Right atrium auricular region (tissue), 2 donors: Measurements from ENCODE around the gene EVC2. TPM values are rescaled to one million over a fixed set of nuclear protein-coding genes. Genes with fewer than 3 reads are reported as not detected.

ENCODE experiments used
- DNase-seq: peaks from one replicate; pipeline ENCODE4 v3.0.0-alpha.2; 2019; ENCODE audit warnings: low spot score
- H3K27ac ChIP-seq, 2 donors: fragments of 200-600 bp; sonication (generic); 1 replicate in 1 of 2; 2 replicates in 1 of 2; pipeline ENCODE4 v1.5.1; 2016 to 2019
- H3K27me3 ChIP-seq, 2 donors: fragments of 200-600 bp; sonication (generic); one replicate each; pipeline versions ENCODE4 v1.5.1 to v1.6.0; 2017 to 2019
- H3K36me3 ChIP-seq: fragments of 200-600 bp; sonication (generic); one replicate; pipeline ENCODE4 v1.5.1; 2016
- H3K4me1 ChIP-seq, 2 donors: fragments of 200-600 bp; sonication (generic); one replicate each; pipeline versions ENCODE4 v1.5.1 to v1.6.0; 2017 to 2019
- H3K4me3 ChIP-seq, 2 donors: fragments of 200-600 bp; sonication (generic); 1 replicate in 1 of 2; 2 replicates in 1 of 2; pipeline ENCODE4 v1.5.1; 2017 to 2019; ENCODE audit warnings: mild to moderate bottlenecking in 1 of 2, moderate library complexity in 1 of 2
- H3K9me3 ChIP-seq, 2 donors: fragments of 200-600 bp; sonication (generic); one replicate each; pipeline ENCODE4 v1.5.1; 2019
- CTCF ChIP-seq, 2 donors: fragments of 200-600 bp; sonication (generic); IDR thresholded peaks; one replicate each; pipeline ENCODE4 v1.5.1; 2019; ENCODE audit warnings: antibody characterized with exemption in 2 of 2
- total RNA-seq, 2 donors: library from RNA; depleted of rRNA; stranded (reverse); fragments of >200 nt; gene quantifications; one replicate each; pipeline ENCODE4 v1.1.0, GENCODE V29; 2016

Gene EVC2
- total RNA-seq, 2 donors from 2014 or later: 2.6 to 7.0 TPM

DNA sequence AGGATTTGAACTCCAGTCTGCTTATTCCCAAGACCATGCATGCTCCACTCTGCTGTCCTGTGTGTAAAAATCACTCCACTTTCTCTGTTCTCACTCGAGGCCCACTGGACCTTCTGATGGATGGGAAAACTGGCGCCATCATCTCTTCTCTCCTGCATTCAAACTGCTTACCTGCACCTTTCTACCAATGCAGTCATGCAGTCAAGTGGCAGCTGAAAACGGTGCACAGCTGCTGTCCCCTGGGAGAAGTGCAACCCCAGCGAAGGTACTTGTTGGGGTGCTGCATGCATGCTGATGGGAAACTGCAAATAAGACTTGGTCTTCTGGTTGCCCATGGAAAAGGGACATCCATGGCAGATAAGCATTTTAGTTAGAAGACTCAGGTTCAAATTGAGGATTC, 147.1 kb downstream of the EVC2 start:
- DNase-seq: no peak
- H3K36me3 ChIP-seq: peaks cover 20% of the 10 kb centered on the region
- H3K27ac ChIP-seq: no peak overlapping the region
- H3K9me3 ChIP-seq: no peaks in the 10 kb centered on the region
- no peaks in the 10 kb centered on the region for H3K27me3 ChIP-seq
- no peak for TF ChIP-seq CTCF (IDR thresholded peaks at IDR 0.05)
- no peaks in the 10 kb centered on the region for H3K4me1 ChIP-seq
- no peak overlapping the region for H3K4me3 ChIP-seq

DNA sequence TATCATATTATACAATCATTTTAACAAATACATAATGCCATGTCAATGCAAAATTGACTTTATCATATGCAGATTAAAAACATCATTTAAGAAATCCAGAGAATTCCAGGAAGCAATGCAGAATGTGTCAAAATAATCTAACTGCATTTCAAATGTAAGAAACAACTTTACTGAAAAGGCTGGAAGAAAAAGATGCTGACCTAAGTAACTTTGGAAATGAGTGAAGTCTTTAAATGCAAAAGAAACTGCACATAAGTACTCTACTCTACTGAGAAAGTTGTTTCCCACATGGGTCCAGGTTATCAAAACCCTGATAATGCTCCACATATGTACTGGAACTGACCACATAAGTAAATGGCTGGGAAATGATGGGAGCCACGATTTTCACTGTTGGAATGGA, 149.9 kb downstream of the EVC2 start:
- DNase-seq: no peak

GRCh38 chr4:5554376-5554775, 154.0 kb downstream of the EVC2 start:
- DNase-seq: no peak
- TF ChIP-seq CTCF (IDR thresholded peaks at IDR 0.05): no peak
- no peaks in the 10 kb centered on the region for H3K36me3 ChIP-seq
- H3K27ac ChIP-seq: no peak overlapping the region
- no peaks in the 10 kb centered on the region for H3K27me3 ChIP-seq
- no peak overlapping the region for H3K4me3 ChIP-seq
- H3K4me1 ChIP-seq: no peaks in the 10 kb centered on the region
- H3K9me3 ChIP-seq: peaks cover 0 to 9% of the 10 kb centered on the region in 2 donors

More for the DNA sequence above, 149.9 kb downstream of the EVC2 start:
- H3K36me3 ChIP-seq: peaks cover 13% of the 10 kb centered on the region
- H3K9me3 ChIP-seq: no peaks in the 10 kb centered on the region
- no peak overlapping the region for H3K4me3 ChIP-seq
- TF ChIP-seq CTCF (IDR thresholded peaks at IDR 0.05): no peak
- H3K27me3 ChIP-seq: no peaks in the 10 kb centered on the region
- no peaks in the 10 kb centered on the region for H3K4me1 ChIP-seq
- no peak overlapping the region for H3K27ac ChIP-seq

DNA sequence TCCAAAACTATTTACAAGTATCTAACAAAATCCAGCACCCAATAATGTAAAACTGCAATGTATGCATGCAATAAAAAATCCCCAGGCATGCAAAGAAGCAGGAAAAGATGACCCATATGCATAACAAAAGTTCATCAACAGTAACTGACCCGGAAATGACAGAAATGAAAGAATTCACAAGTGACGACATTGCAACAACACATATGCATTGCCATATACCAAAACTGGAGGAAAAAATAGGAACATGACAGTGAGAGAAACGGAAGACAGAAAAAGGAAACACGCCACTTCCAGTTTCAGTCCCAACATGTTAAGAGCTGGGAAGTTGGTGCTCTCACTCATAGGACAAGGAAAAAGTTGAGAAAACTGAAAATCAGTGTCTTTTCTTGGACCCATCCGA, 154.6 kb downstream of the EVC2 start:
- peaks cover 0 to 9% of the 10 kb centered on the region in 2 donors for H3K9me3 ChIP-seq
- no peak for DNase-seq
- H3K36me3 ChIP-seq: no peaks in the 10 kb centered on the region
- H3K4me3 ChIP-seq: no peak overlapping the region
- TF ChIP-seq CTCF (IDR thresholded peaks at IDR 0.05): no peak
- no peaks in the 10 kb centered on the region for H3K27me3 ChIP-seq
- H3K27ac ChIP-seq: no peak overlapping the region
- no peaks in the 10 kb centered on the region for H3K4me1 ChIP-seq

- TF ChIP-seq CTCF (IDR thresholded peaks at IDR 0.05): no peak
- H3K36me3 ChIP-seq: no peaks in the 10 kb centered on the region
- H3K4me1 ChIP-seq: no peaks in the 10 kb centered on the region
- DNase-seq: no peak
- H3K9me3 ChIP-seq: peaks cover 0 to 9% of the 10 kb centered on the region in 2 donors
- H3K27me3 ChIP-seq: no peaks in the 10 kb centered on the region
- H3K27ac ChIP-seq: no peak overlapping the region
- H3K4me3 ChIP-seq: no peak overlapping the region
Observed at GRCh38 chr4:5552451-5552850, 155.9 kb downstream of the EVC2 start.

- no peak overlapping the region for H3K4me3 ChIP-seq
- no peaks in the 10 kb centered on the region for H3K4me1 ChIP-seq
- no peaks in the 10 kb centered on the region for H3K36me3 ChIP-seq
- peaks cover 0 to 9% of the 10 kb centered on the region in 2 donors for H3K9me3 ChIP-seq
- no peak for TF ChIP-seq CTCF (IDR thresholded peaks at IDR 0.05)
- no peaks in the 10 kb centered on the region for H3K27me3 ChIP-seq
- no peak overlapping the region for H3K27ac ChIP-seq
- DNase-seq: no peak
Observed at GRCh38 chr4:5547651-5548249, 160.6 kb downstream of the EVC2 start.
